Keratinocyte (primary cell): ENCODE measurements around the gene ABHD6.

Source experiments
- EZH2 ChIP-seq: IDR thresholded peaks from one replicate; pipeline ENCODE4 v1.6.1; 2012; ENCODE audit warnings: inconsistent platforms, mild to moderate bottlenecking, low read length, moderate library complexity
- TF ChIP-seq, protein P1 (sequence below), 3 experiments: IDR thresholded peaks in 1 of 3; conservative IDR thresholded peaks in 1 of 3; optimal IDR thresholded peaks in 1 of 3; 2 replicates in 2 of 3; 3 replicates in 1 of 3; pipeline versions ENCODE3 to v1.5.1; 2011; ENCODE audit warnings: low read length in 3 of 3, mild to moderate bottlenecking in 3 of 3, moderate library complexity in 2 of 3, control low read depth in 1 of 3, inconsistent platforms in 1 of 3; ENCODE audit not compliant: insufficient read depth in 2 of 3; ENCODE audit errors: extremely low read depth in 1 of 3

GRCh38 chr3:58293516-58293915 lies 55.9 kb downstream of the ABHD6 start:
- TF ChIP-seq, protein P1, sequence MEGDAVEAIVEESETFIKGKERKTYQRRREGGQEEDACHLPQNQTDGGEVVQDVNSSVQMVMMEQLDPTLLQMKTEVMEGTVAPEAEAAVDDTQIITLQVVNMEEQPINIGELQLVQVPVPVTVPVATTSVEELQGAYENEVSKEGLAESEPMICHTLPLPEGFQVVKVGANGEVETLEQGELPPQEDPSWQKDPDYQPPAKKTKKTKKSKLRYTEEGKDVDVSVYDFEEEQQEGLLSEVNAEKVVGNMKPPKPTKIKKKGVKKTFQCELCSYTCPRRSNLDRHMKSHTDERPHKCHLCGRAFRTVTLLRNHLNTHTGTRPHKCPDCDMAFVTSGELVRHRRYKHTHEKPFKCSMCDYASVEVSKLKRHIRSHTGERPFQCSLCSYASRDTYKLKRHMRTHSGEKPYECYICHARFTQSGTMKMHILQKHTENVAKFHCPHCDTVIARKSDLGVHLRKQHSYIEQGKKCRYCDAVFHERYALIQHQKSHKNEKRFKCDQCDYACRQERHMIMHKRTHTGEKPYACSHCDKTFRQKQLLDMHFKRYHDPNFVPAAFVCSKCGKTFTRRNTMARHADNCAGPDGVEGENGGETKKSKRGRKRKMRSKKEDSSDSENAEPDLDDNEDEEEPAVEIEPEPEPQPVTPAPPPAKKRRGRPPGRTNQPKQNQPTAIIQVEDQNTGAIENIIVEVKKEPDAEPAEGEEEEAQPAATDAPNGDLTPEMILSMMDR (optimal IDR thresholded peaks at IDR 0.05 in 1 of 3, IDR thresholded peaks at IDR 0.05 in 1 of 3, conservative IDR thresholded peaks at IDR 0.05 in 1 of 3; ENCODE audit: extremely low read depth in 1 of 3, insufficient read depth in 2 of 3, low read length in 3 of 3) = no peak
- TF ChIP-seq EZH2 = no peak
